MM.1S (cell line): ENCODE measurements around the gene ITCH.

Experiments used
- EZH2 ChIP-seq: fragments of 300-600 bp; sonication (generic); optimal IDR thresholded peaks from 2 replicates; pipeline ENCODE3; 2017; ENCODE audit warnings: low read depth, mild to moderate bottlenecking, antibody characterized with exemption, low read length, mixed read lengths
- EZH2phosphoT487 ChIP-seq: fragments of 300-600 bp; sonication (generic); IDR thresholded peaks from 2 replicates; pipeline ENCODE4 v1.6.1; 2018; ENCODE audit warnings: antibody characterized with exemption, low read length
- TF ChIP-seq, protein P1 (sequence below): fragments of 300-600 bp; sonication (generic); IDR thresholded peaks from 2 replicates; pipeline ENCODE4 v1.5.1; 2016; ENCODE audit warnings: antibody characterized with exemption, low read length, mixed read lengths

GRCh38 chr20:34415079-34415478 lies 52.0 kb downstream of the ITCH start:
- TF ChIP-seq, protein P1, sequence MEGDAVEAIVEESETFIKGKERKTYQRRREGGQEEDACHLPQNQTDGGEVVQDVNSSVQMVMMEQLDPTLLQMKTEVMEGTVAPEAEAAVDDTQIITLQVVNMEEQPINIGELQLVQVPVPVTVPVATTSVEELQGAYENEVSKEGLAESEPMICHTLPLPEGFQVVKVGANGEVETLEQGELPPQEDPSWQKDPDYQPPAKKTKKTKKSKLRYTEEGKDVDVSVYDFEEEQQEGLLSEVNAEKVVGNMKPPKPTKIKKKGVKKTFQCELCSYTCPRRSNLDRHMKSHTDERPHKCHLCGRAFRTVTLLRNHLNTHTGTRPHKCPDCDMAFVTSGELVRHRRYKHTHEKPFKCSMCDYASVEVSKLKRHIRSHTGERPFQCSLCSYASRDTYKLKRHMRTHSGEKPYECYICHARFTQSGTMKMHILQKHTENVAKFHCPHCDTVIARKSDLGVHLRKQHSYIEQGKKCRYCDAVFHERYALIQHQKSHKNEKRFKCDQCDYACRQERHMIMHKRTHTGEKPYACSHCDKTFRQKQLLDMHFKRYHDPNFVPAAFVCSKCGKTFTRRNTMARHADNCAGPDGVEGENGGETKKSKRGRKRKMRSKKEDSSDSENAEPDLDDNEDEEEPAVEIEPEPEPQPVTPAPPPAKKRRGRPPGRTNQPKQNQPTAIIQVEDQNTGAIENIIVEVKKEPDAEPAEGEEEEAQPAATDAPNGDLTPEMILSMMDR, result no peak
- TF ChIP-seq EZH2 (no peak), EZH2phosphoT487 (no peak)
